Cardiac fibroblast (primary cell): ENCODE results near the gene NOL4L.

Experiments
- DNase-seq, 2 donors: peaks; one replicate each; pipeline versions ENCODE4 v3.0.0 to v3.0.0-alpha.2; 2010; ENCODE audit warnings: low read depth in 2 of 2
- H3K4me3 ChIP-seq, 2 donors: replicated peaks in 1 of 2; 1 replicate in 1 of 2; 2 replicates in 1 of 2; pipeline ENCODE4 v1.5.1; 2011; ENCODE audit warnings: low read depth in 2 of 2, low read length in 2 of 2, mild to moderate bottlenecking in 2 of 2, moderate library complexity in 1 of 2
- CTCF ChIP-seq: IDR thresholded peaks from one replicate; pipeline ENCODE4 v1.5.1; 2011; ENCODE audit warnings: low read depth, mild to moderate bottlenecking, low read length, inconsistent platforms

NOL4L gene

GRCh38 chr20:32488066-32488838, 96.9 kb downstream of the NOL4L start:
- DNase-seq: no peak
- no peak overlapping the region for H3K4me3 ChIP-seq
- no peak for TF ChIP-seq CTCF

- no peak for TF ChIP-seq CTCF
- DNase-seq: no peak
- no peak overlapping the region for H3K4me3 ChIP-seq
Observed at GRCh38 chr20:32487381-32487780, 97.8 kb downstream of the NOL4L start.

GRCh38 chr20:32485770-32486478, 99.2 kb downstream of the NOL4L start:
- no peak for DNase-seq
- no peak overlapping the region for H3K4me3 ChIP-seq
- no peak for TF ChIP-seq CTCF

- TF ChIP-seq CTCF: peak; percentile 87
- DNase-seq: peak; percentile 88 to 89
- peak overlapping the region; percentile 70 to 74 for H3K4me3 ChIP-seq
Observed at GRCh38 chr20:32484958-32485769, 100.0 kb downstream of the NOL4L start.

GRCh38 chr20:32484225-32484957, 100.7 kb downstream of the NOL4L start:
- peak overlapping the region; percentile 70 to 74 for H3K4me3 ChIP-seq
- DNase-seq: peak in 1 of 2 donors; percentile 31
- TF ChIP-seq CTCF: no peak
